Measurements from ENCODE around the gene ATP5PD. TPM values are rescaled to one million over a fixed set of nuclear protein-coding genes. Genes with fewer than 3 reads are reported as not detected.
"Not testable (repeated sequence)": the region's sequence is repeated elsewhere in the genome, so short reads cannot be mapped to it uniquely, and the experiment has no call there.

ATP5PD gene
- total and polyA plus RNA-seq, 8 donors: 199 to 237 (median 212) TPM

- Histone ChIP-seq H3K4me3 (no peak overlapping the region), H3K4me1 (peaks cover 8 to 18% of the 10 kb centered on the region in 2 donors), H3K27me3 (no peaks in the 10 kb centered on the region), H3K9me3 (no peaks in the 10 kb centered on the region), H3K36me3 (peaks cover 0 to 9% of the 10 kb centered on the region in 2 donors), H3K27ac (no peak overlapping the region)
- no peak for ATAC-seq
- intact Hi-C loops (cut with DNase I): no loop called here
- TF ChIP-seq CTCF (IDR thresholded peaks at IDR 0.05): no peak
- peak in 1 of 4 donors; percentile 26 for DNase-seq
Observed at GRCh38 chr17:75009139-75009724, 37.5 kb downstream of the ATP5PD start.

DNA sequence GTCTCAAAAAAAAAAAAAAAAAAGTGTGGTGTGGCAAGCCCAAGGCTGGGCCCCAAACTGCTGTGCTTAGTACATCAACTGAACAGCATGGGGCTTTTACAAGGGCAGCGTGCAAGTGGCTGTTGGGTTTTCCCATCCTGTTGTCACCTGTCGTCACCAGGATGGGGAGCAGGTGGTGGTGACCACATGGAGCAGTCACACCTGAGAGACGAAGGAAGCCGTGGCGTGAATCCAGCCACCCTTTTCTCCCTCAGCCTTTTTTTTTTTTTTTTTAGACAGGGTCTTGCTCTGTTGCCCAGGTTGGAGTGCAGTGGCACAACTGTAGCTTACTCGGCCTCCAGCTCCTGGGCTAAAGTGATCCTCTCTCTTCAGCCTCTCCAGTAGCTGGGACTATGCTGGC is 38.4 kb downstream of the ATP5PD start:
- no peak for DNase-seq
- Histone ChIP-seq H3K36me3 (peaks cover 0 to 18% of the 10 kb centered on the region in 2 donors), H3K4me3 (no peak overlapping the region), H3K4me1 (peaks cover 3 to 10% of the 10 kb centered on the region in 2 donors), H3K27me3 (no peaks in the 10 kb centered on the region), H3K27ac (no peak overlapping the region), H3K9me3 (no peaks in the 10 kb centered on the region)
- ATAC-seq: no peak
- intact Hi-C loops (cut with DNase I): no loop called here
- TF ChIP-seq CTCF (IDR thresholded peaks at IDR 0.05): no peak

- ATAC-seq: no peak
Observed at GRCh38 chr17:75006653-75007052, 40.1 kb downstream of the ATP5PD start.

GRCh38 chr17:75006084-75006483 is 40.7 kb downstream of the ATP5PD start:
- intact Hi-C loops (cut with DNase I); H3K4me1 ChIP-seq; H3K27me3 ChIP-seq; H3K4me3 ChIP-seq; H3K27ac ChIP-seq; ATAC-seq; DNase-seq; H3K9me3 ChIP-seq: not testable (repeated sequence)
- peaks cover 0 to 41% of the 10 kb centered on the region in 2 donors for H3K36me3 ChIP-seq

More at GRCh38 chr17:75006653-75007052, 40.1 kb downstream of the ATP5PD start:
- Histone ChIP-seq H3K4me1 (no peaks in the 10 kb centered on the region), H3K4me3 (no peak overlapping the region), H3K36me3 (peaks cover 0 to 35% of the 10 kb centered on the region in 2 donors), H3K27me3 (no peaks in the 10 kb centered on the region), H3K9me3 (no peaks in the 10 kb centered on the region), H3K27ac (no peak overlapping the region)
- no peak for TF ChIP-seq CTCF (IDR thresholded peaks at IDR 0.05)
- intact Hi-C loops (cut with DNase I): no loop called here
- DNase-seq: no peak

DNA sequence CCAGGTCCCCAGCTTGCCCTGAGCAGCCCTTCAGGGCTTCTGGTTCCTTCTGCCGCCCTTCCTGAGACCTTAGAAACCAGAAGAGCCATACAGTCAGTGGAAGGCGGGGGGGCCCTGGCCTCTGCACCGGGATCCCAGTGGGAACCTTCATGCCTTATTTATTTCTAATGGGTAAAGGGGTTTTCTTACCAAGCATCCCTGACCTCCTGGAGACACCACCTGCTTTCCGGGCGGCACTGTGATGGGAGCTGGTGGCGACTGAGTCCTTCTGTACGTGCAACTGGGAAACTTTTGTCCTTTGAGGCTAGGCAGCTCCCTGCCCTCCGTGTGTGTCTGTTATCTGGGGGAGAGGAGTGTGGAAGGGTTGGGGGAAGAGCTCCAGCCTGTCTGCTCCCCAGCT is 41.5 kb downstream of the ATP5PD start:
- intact Hi-C loops (cut with DNase I): no loop called here
- H3K4me1 ChIP-seq: no peaks in the 10 kb centered on the region
- H3K36me3 ChIP-seq: peaks cover 0 to 42% of the 10 kb centered on the region in 2 donors
- no peaks in the 10 kb centered on the region for H3K27me3 ChIP-seq
- H3K4me3 ChIP-seq: no peak overlapping the region
- TF ChIP-seq CTCF (IDR thresholded peaks at IDR 0.05): no peak
- no peak for DNase-seq
- H3K9me3 ChIP-seq: no peaks in the 10 kb centered on the region
- no peak for ATAC-seq
- H3K27ac ChIP-seq: no peak overlapping the region

DNA sequence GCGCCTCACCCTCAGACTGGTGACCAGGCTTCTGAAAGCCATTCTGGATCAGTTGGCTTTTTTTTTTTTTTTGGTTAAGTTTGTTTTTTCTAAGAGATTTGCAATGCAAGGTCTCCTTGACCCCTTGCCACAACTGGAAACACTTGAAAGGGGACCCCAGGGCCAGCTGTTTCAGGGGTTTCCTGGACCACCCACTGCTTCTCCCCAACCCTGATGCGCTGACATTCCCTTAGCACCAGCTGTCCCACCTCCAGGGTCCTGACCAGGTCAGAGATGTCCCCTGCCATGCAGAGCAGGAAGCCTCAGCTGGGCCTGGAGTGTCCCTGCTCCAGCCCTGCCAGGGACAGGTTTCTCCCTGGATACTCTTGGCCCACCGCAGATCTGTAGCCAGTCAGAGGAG is 42.4 kb downstream of the ATP5PD start:
- no peak for DNase-seq
- Histone ChIP-seq H3K9me3 (no peaks in the 10 kb centered on the region), H3K27me3 (no peaks in the 10 kb centered on the region), H3K27ac (no peak overlapping the region), H3K4me1 (no peaks in the 10 kb centered on the region), H3K4me3 (no peak overlapping the region), H3K36me3 (peaks cover 0 to 42% of the 10 kb centered on the region in 2 donors)
- no peak for TF ChIP-seq CTCF (IDR thresholded peaks at IDR 0.05)
- no peak for ATAC-seq
- intact Hi-C loops (cut with DNase I): no loop called here

Measured in left lung (tissue), 10 donors.